ENCODE measurements around the gene DMXL2.

- TF ChIP-seq POLR2AphosphoS5 (IDR thresholded peaks at IDR 0.05; ENCODE audit: low read depth, low read length) (no peak), CTCF (IDR thresholded peaks at IDR 0.05) (no peak), TCF7L2 (IDR thresholded peaks at IDR 0.05; ENCODE audit: low read depth, low read length) (no peak)
Observed at GRCh38 chr15:51577636-51578304, 44.8 kb downstream of the DMXL2 start.

Measured in Panc1 (cell line).